ENCODE results near the gene MZT2B. TPM values are rescaled to one million over a fixed set of nuclear protein-coding genes. Genes with fewer than 3 reads are reported as not detected.
"Not testable (repeated sequence)": the region's sequence is repeated elsewhere in the genome, so short reads cannot be mapped to it uniquely, and the experiment has no call there.

The MZT2B gene
- total and polyA plus RNA-seq, 2 of the 8 experiments (the other 6 are each of a cell fraction or from before 2014, with no cell fraction given) = 90.3 to 151 TPM

DNA sequence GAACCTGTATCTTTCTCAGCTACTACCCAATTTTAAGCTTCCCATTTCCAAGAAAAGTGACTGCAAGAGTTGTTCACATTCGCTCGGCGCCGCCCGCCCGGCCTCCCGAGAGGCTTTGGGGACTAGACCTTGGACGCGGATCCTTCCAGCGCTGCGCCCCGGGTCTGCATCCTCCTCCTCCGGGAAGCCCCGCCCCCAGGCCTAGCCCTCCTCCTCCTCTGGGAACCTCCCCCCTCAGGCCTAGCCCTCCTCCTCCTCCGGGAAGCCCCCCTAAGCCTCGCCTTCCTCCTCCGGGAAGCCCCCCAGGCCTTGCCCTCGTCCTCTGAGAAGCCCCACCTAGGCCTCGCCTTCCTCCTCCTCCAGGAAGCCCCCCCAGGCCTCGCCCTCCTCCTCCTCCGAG is 45.9 kb downstream of the MZT2B start:
- H2AFZ ChIP-seq (ENCODE audit: low read length); H4K5ac ChIP-seq (ENCODE audit: insufficient read length, low read depth, low read length); H2AK5ac ChIP-seq (ENCODE audit: low read depth, low read length); H3K23me2 ChIP-seq (ENCODE audit: low read depth, low read length); H2BK20ac ChIP-seq (ENCODE audit: low read length); H3K23ac ChIP-seq (ENCODE audit: insufficient read length); DNase-seq (ENCODE audit: low read depth in 1 of 2, low spot score in 2 of 2); H3K56ac ChIP-seq (replicated peaks; ENCODE audit: insufficient read length, low read depth, low read length); H4K91ac ChIP-seq (replicated peaks; ENCODE audit: insufficient read length, low read length); H3K9ac ChIP-seq (replicated peaks in 1 of 4; ENCODE audit: extremely low read depth in 1 of 4, low read depth in 3 of 4, low read length in 3 of 4); H3K4me3 ChIP-seq (ENCODE audit: extremely low read depth in 1 of 4, insufficient read depth in 2 of 4, low read depth in 3 of 4, low read length in 4 of 4); H4K20me1 ChIP-seq (replicated peaks in 1 of 2; ENCODE audit: control insufficient read depth in 1 of 2, insufficient read depth in 2 of 2, low read length in 2 of 2); H3K9me3 ChIP-seq (ENCODE audit: insufficient read depth in 2 of 2, low read depth in 1 of 2, low read length in 1 of 2); H3K36me3 ChIP-seq (ENCODE audit: control insufficient read depth in 2 of 4, insufficient read depth in 4 of 4, low read length in 3 of 4); H2BK120ac ChIP-seq (replicated peaks; ENCODE audit: low read depth, low read length); H2BK12ac ChIP-seq (ENCODE audit: low read depth, low read length); H3K4me2 ChIP-seq (ENCODE audit: insufficient read depth in 1 of 2, low read depth in 2 of 2, low read length in 2 of 2); H3K18ac ChIP-seq (ENCODE audit: extremely low read depth, low read length); H3K79me2 ChIP-seq (ENCODE audit: control insufficient read depth in 1 of 2, insufficient read depth in 2 of 2, low read length in 2 of 2); CTCF ChIA-PET (ENCODE audit: partially characterized antibody); H3K4me1 ChIP-seq (replicated peaks in 1 of 4; ENCODE audit: control insufficient read depth in 3 of 4, insufficient read depth in 4 of 4, low read length in 3 of 4); H3K4ac ChIP-seq (replicated peaks; ENCODE audit: insufficient read length, low read depth, low read length); H3K27me3 ChIP-seq (replicated peaks in 1 of 4; ENCODE audit: control insufficient read depth in 3 of 4, extremely low read depth in 1 of 4, insufficient read depth in 3 of 4, low read length in 3 of 4); FAIRE-seq; H4K8ac ChIP-seq (ENCODE audit: extremely low read depth, insufficient read depth, low read length); H2BK15ac ChIP-seq (ENCODE audit: low read length); H3K79me1 ChIP-seq (ENCODE audit: low read depth, low read length); H3K27ac ChIP-seq (ENCODE audit: low read depth, low read length); POLR2A ChIA-PET (ENCODE audit: partially characterized antibody); H2BK5ac ChIP-seq (ENCODE audit: low read depth, low read length); H3K14ac ChIP-seq (ENCODE audit: insufficient read length): not testable (repeated sequence)
- WGBS, 2 experiments (ENCODE audit: extremely low coverage in 1 of 2, insufficient coverage in 1 of 2, insufficient read length in 1 of 2, insufficient replicate concordance in 2 of 2, low coverage in 1 of 2, low lambda C conversion rate in 2 of 2, missing lambda C conversion rate in 1 of 2) = 100% methylated on average over 7 of the region's 21 CpGs; no CpG with 5 or more reads in 1 of the 2 experiments

DNA sequence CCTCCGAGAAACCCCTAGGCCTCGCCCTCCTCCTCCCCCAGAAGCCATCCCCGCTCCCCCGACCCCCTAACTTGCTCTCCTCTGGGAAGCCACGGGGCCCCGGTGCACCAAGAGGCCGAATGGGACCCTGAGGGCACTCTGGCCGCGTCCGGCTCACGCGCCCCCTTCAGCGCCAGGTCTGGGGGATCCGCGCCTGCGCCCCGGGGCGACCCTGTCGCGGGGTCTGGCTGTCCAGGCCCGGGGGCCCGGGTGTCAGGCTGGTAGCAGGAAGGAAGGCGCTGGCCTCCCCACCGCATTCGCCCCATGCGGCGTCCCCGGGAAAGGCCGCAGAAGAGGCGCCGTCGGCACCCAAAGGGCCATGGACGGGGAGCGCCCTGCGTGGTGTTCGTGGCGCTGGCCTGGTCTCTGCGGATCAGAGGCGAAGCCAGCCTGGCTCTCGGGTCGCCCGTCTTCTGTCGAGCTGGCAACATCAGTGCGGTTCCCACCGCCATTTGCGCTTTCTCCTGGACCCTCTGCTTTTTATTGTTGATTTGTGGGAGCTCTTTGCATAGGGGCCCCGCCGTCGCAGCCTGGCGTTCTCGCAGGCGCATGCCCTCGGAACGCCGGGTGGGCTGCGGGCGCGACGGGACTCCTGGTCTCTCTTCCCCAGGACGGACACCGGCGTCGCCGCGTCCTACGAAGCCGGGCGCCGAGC is 46.6 kb downstream of the MZT2B start:
- H3K27me3 ChIP-seq (replicated peaks in 1 of 4; ENCODE audit: control insufficient read depth in 3 of 4, extremely low read depth in 1 of 4, insufficient read depth in 3 of 4, low read length in 3 of 4); H3K79me2 ChIP-seq (ENCODE audit: control insufficient read depth in 1 of 2, insufficient read depth in 2 of 2, low read length in 2 of 2); H3K27ac ChIP-seq (ENCODE audit: low read depth, low read length); H4K91ac ChIP-seq (replicated peaks; ENCODE audit: insufficient read length, low read length); H3K9me3 ChIP-seq (ENCODE audit: insufficient read depth in 2 of 2, low read depth in 1 of 2, low read length in 1 of 2); H3K18ac ChIP-seq (ENCODE audit: extremely low read depth, low read length); H4K20me1 ChIP-seq (replicated peaks in 1 of 2; ENCODE audit: control insufficient read depth in 1 of 2, insufficient read depth in 2 of 2, low read length in 2 of 2); H2BK5ac ChIP-seq (ENCODE audit: low read depth, low read length); CTCF ChIA-PET (ENCODE audit: partially characterized antibody); H3K23ac ChIP-seq (ENCODE audit: insufficient read length); H2BK120ac ChIP-seq (replicated peaks; ENCODE audit: low read depth, low read length); POLR2A ChIA-PET (ENCODE audit: partially characterized antibody); H4K8ac ChIP-seq (ENCODE audit: extremely low read depth, insufficient read depth, low read length); H2BK12ac ChIP-seq (ENCODE audit: low read depth, low read length); H3K4me3 ChIP-seq (ENCODE audit: extremely low read depth in 1 of 4, insufficient read depth in 2 of 4, low read depth in 3 of 4, low read length in 4 of 4); H3K56ac ChIP-seq (replicated peaks; ENCODE audit: insufficient read length, low read depth, low read length); H2AFZ ChIP-seq (ENCODE audit: low read length); H3K9ac ChIP-seq (replicated peaks in 1 of 4; ENCODE audit: extremely low read depth in 1 of 4, low read depth in 3 of 4, low read length in 3 of 4); H3K4me2 ChIP-seq (ENCODE audit: insufficient read depth in 1 of 2, low read depth in 2 of 2, low read length in 2 of 2); H2BK15ac ChIP-seq (ENCODE audit: low read length); H4K5ac ChIP-seq (ENCODE audit: insufficient read length, low read depth, low read length); H3K4ac ChIP-seq (replicated peaks; ENCODE audit: insufficient read length, low read depth, low read length); H3K14ac ChIP-seq (ENCODE audit: insufficient read length); FAIRE-seq; H2AK5ac ChIP-seq (ENCODE audit: low read depth, low read length); DNase-seq (ENCODE audit: low read depth in 1 of 2, low spot score in 2 of 2); H2BK20ac ChIP-seq (ENCODE audit: low read length); H3K79me1 ChIP-seq (ENCODE audit: low read depth, low read length); H3K23me2 ChIP-seq (ENCODE audit: low read depth, low read length); H3K36me3 ChIP-seq (ENCODE audit: control insufficient read depth in 2 of 4, insufficient read depth in 4 of 4, low read length in 3 of 4); H3K4me1 ChIP-seq (replicated peaks in 1 of 4; ENCODE audit: control insufficient read depth in 3 of 4, insufficient read depth in 4 of 4, low read length in 3 of 4): not testable (repeated sequence)
- WGBS, 2 experiments (ENCODE audit: extremely low coverage in 1 of 2, insufficient coverage in 1 of 2, insufficient read length in 1 of 2, insufficient replicate concordance in 2 of 2, low coverage in 1 of 2, low lambda C conversion rate in 2 of 2, missing lambda C conversion rate in 1 of 2) = 97% methylated on average over 10 of the region's 69 CpGs; no CpG with 5 or more reads in 1 of the 2 experiments

Measured in H1 (cell line).